IMR-90 (cell line): ENCODE data around the gene SPATA16. TPM values are rescaled to one million over a fixed set of nuclear protein-coding genes. Genes with fewer than 3 reads are reported as not detected.

Source experiments
- ATAC-seq: fragments of 200-7000 bp; cut with Tn5 transposase; 2 replicates; pipeline ENCODE4 v1.9.1; 2020; ENCODE audit warnings: low read depth, mild to moderate bottlenecking, moderate library complexity
- BruUV-seq: library from RNA; stranded (reverse); fragments of 400-500 nt; replicated peaks from 2 replicates; lab custom pipeline; 2021; lab: Mats Ljungman, UMichigan
- CTCF ChIA-PET: fragments of 300-600 bp; formaldehyde crosslinking; extraction: SDS; loops from one replicate; lab custom pipeline; 2021; ENCODE audit warnings: antibody characterized with exemption; lab: Yijun Ruan, JAX
- POLR2A ChIA-PET: fragments of 300-600 bp; sonication (Branson Sonifier 250); formaldehyde crosslinking; loops from one replicate; lab custom pipeline; 2022; ENCODE audit warnings: antibody characterized with exemption; ENCODE audit not compliant: unreplicated experiment; lab: Charles Lee
- DNase-seq: peaks from one replicate; pipeline ENCODE4 v3.0.0; 2013
- H2AFZ ChIP-seq: replicated peaks from 2 replicates; pipeline ENCODE3; 2013; ENCODE audit warnings: low read length, mild to moderate bottlenecking; ENCODE audit not compliant: poor library complexity
- H2AK5ac ChIP-seq: 2 replicates; pipeline ENCODE4 v1.6.1; 2013; ENCODE audit warnings: low read depth, low read length, inconsistent platforms
- H2AK9ac ChIP-seq: replicated peaks from 2 replicates; pipeline ENCODE3; 2013; ENCODE audit warnings: mild to moderate bottlenecking, low read depth, low read length, moderate library complexity; ENCODE audit not compliant: poor library complexity
- H2BK120ac ChIP-seq: 2 replicates; pipeline ENCODE4 v1.6.1; 2013; ENCODE audit warnings: low read depth, low read length, inconsistent platforms
- H2BK15ac ChIP-seq: 3 replicates; pipeline ENCODE4 v1.6.1; 2013; ENCODE audit warnings: low read depth, low read length, inconsistent platforms
- H2BK20ac ChIP-seq: 2 replicates; pipeline ENCODE4 v1.6.1; 2013; ENCODE audit warnings: low read depth, mild to moderate bottlenecking, inconsistent platforms, low read length, moderate library complexity
- H2BK5ac ChIP-seq: 2 replicates; pipeline ENCODE4 v1.6.1; 2013; ENCODE audit warnings: mild to moderate bottlenecking, low read depth, low read length, inconsistent platforms; ENCODE audit not compliant: poor library complexity, severe bottlenecking
- H3K14ac ChIP-seq: replicated peaks from 2 replicates; pipeline ENCODE4 v1.6.1; 2013; ENCODE audit warnings: low read depth, low read length, inconsistent platforms
- H3K18ac ChIP-seq: 2 replicates; pipeline ENCODE4 v1.6.1; 2013; ENCODE audit warnings: low read depth, low read length, control low read depth
- H3K23ac ChIP-seq: 2 replicates; pipeline ENCODE4 v1.6.1; 2013; ENCODE audit warnings: low read depth, low read length, inconsistent platforms
- H3K27ac ChIP-seq: 2 replicates; pipeline ENCODE4 v1.5.1; 2013; ENCODE audit warnings: mild to moderate bottlenecking, control low read depth, low read length; ENCODE audit not compliant: insufficient read depth
- H3K27me3 ChIP-seq: 2 replicates; pipeline ENCODE4 v1.6.1; 2013; ENCODE audit warnings: low read length; ENCODE audit not compliant: control insufficient read depth, insufficient read depth
- H3K36me3 ChIP-seq: 2 replicates; pipeline ENCODE4 v1.6.1; 2013; ENCODE audit warnings: low read length, mixed read lengths; ENCODE audit not compliant: control insufficient read depth, insufficient read depth
- H3K4ac ChIP-seq: 2 replicates; pipeline ENCODE4 v1.6.1; 2013; ENCODE audit warnings: low read depth, low read length, inconsistent platforms
- H3K4me1 ChIP-seq: 2 replicates; pipeline ENCODE4 v1.6.1; 2013; ENCODE audit warnings: low read length, mixed read lengths; ENCODE audit not compliant: control insufficient read depth, insufficient read depth
- H3K4me2 ChIP-seq: 2 replicates; pipeline ENCODE4 v1.6.1; 2013; ENCODE audit warnings: low read depth, mild to moderate bottlenecking, control low read depth, low read length, moderate library complexity
- H3K4me3 ChIP-seq: 2 replicates; pipeline ENCODE4 v1.5.1; 2013; ENCODE audit warnings: low read depth, mild to moderate bottlenecking, control low read depth, low read length, moderate library complexity; ENCODE audit not compliant: insufficient read depth
- H3K56ac ChIP-seq: 2 replicates; pipeline ENCODE4 v1.6.1; 2013; ENCODE audit warnings: low read length, inconsistent platforms; ENCODE audit not compliant: insufficient read depth; ENCODE audit errors: extremely low read depth
- H3K79me1 ChIP-seq, 2 experiments: 2 replicates each; pipeline ENCODE4 v1.6.1; 2013; ENCODE audit warnings: low read length in 2 of 2, inconsistent platforms in 1 of 2, low read depth in 1 of 2
- H3K9ac ChIP-seq: 2 replicates; pipeline ENCODE4 v1.6.1; 2013; ENCODE audit warnings: low read depth, low read length, control low read depth
- H3K9me1 ChIP-seq: 2 replicates; pipeline ENCODE4 v1.6.1; 2013; ENCODE audit warnings: low read length, inconsistent platforms; ENCODE audit not compliant: insufficient read depth
- H3K9me3 ChIP-seq: 2 replicates; pipeline ENCODE4 v1.6.1; 2013; ENCODE audit warnings: low read length; ENCODE audit not compliant: control insufficient read depth, insufficient read depth
- H4K20me1 ChIP-seq: 2 replicates; pipeline ENCODE4 v1.6.1; 2013; ENCODE audit warnings: low read length, inconsistent platforms; ENCODE audit not compliant: insufficient read depth
- H4K5ac ChIP-seq: 2 replicates; pipeline ENCODE4 v1.6.1; 2013; ENCODE audit warnings: mild to moderate bottlenecking, low read depth, low read length, control low read depth
- H4K8ac ChIP-seq, 2 experiments: 2 replicates each; pipeline ENCODE4 v1.6.1; 2013; ENCODE audit warnings: low read depth in 2 of 2, low read length in 2 of 2, control low read depth in 1 of 2, inconsistent platforms in 1 of 2
- H4K91ac ChIP-seq: 2 replicates; pipeline ENCODE4 v1.6.1; 2013; ENCODE audit warnings: low read depth, low read length, inconsistent platforms; ENCODE audit not compliant: insufficient read depth
- BHLHE40 ChIP-seq: fragments of 150-350 bp; IDR thresholded peaks from 2 replicates; pipeline ENCODE4 v1.6.1; 2016; ENCODE audit warnings: mild to moderate bottlenecking, low read depth, low read length
- CHD1 ChIP-seq: IDR thresholded peaks from 2 replicates; pipeline ENCODE4 v1.6.1; 2012; ENCODE audit warnings: low read depth, low read length, improper control_type of control experiment
- FOS ChIP-seq: fragments of 150-350 bp; IDR thresholded peaks from 2 replicates; pipeline ENCODE4 v1.6.1; 2016; ENCODE audit warnings: low read depth, low read length
- MAFK ChIP-seq: IDR thresholded peaks from 2 replicates; pipeline ENCODE4 v1.6.1; 2012; ENCODE audit warnings: low read depth, low read length, improper control_type of control experiment
- MAZ ChIP-seq: IDR thresholded peaks from 2 replicates; pipeline ENCODE4 v1.6.1; 2012; ENCODE audit warnings: low read depth, mild to moderate bottlenecking, low read length, improper control_type of control experiment, moderate library complexity, borderline replicate concordance
- MXI1 ChIP-seq: IDR thresholded peaks from 2 replicates; pipeline ENCODE4 v1.6.1; 2012; ENCODE audit warnings: low read depth, mild to moderate bottlenecking, low read length, moderate library complexity, borderline replicate concordance
- POLR2A ChIP-seq: IDR thresholded peaks from 2 replicates; pipeline ENCODE4 v1.6.1; 2012; ENCODE audit warnings: mild to moderate bottlenecking, low read depth, low read length
- RAD21 ChIP-seq: IDR thresholded peaks from 2 replicates; pipeline ENCODE4 v1.6.1; 2012; ENCODE audit warnings: low read length, improper control_type of control experiment
- RCOR1 ChIP-seq: IDR thresholded peaks from 2 replicates; pipeline ENCODE4 v1.6.1; 2012; ENCODE audit warnings: mild to moderate bottlenecking, low read length, improper control_type of control experiment; ENCODE audit not compliant: insufficient replicate concordance
- RFX5 ChIP-seq: IDR thresholded peaks from 2 replicates; pipeline ENCODE4 v1.8.0; 2012; ENCODE audit warnings: low read depth, mild to moderate bottlenecking, low read length, moderate library complexity
- SMC3 ChIP-seq: fragments of 150-350 bp; IDR thresholded peaks from 2 replicates; pipeline ENCODE4 v1.6.1; 2016; ENCODE audit warnings: low read depth, mild to moderate bottlenecking, antibody characterized with exemption, low read length, moderate library complexity
- WGBS, 2 experiments: methylation state at CpG; one replicate each; pipeline versions ENCODE4 v1.1.5 to v1.1.7; 2013; ENCODE audit warnings: missing lambda C conversion rate in 2 of 2; ENCODE audit not compliant: insufficient read length in 1 of 2; ENCODE audit errors: extremely low coverage in 2 of 2; 5-methylcytosine and 5-hydroxymethylcytosine counted together
- dilution Hi-C: fragments of 300-500 bp; cut with HindIII; formaldehyde crosslinking; loops from one replicate; pipeline ENCODE4 v1.14.3; 2018; ENCODE audit warnings: low sequenced_read_pairs; ENCODE audit not compliant: unreplicated experiment
- in situ Hi-C: fragments of 300-500 bp; cut with MboI; formaldehyde crosslinking; loops from 3 replicates; pipeline ENCODE4 v1.14.3; 2019; ENCODE audit warnings: low sequenced_read_pairs, inconsistent platforms, mixed read lengths
- intact Hi-C: fragments of 100-400 bp; cut with micrococcal nuclease; formaldehyde crosslinking; loops from 2 replicates; pipeline ENCODE4 v1.10.0; 2022
- polyA plus RNA-seq, 3 experiments: library from polyadenylated mRNA; depleted of rRNA; stranded (reverse); fragments of >200 nt; gene quantifications; 2 replicates each; pipeline ENCODE4 v1.2.3, GENCODE V29; 2012; ENCODE audit warnings: low replicate concordance in 1 of 3
- total RNA-seq: library from RNA; depleted of rRNA; stranded (reverse); fragments of >200 nt; gene quantifications from 2 replicates; pipeline ENCODE4 v1.2.3, GENCODE V29; 2012
- TF ChIP-seq, protein P1 (sequence below): conservative IDR thresholded peaks from 2 replicates; pipeline ENCODE4 v1.5.1; 2012; ENCODE audit warnings: mild to moderate bottlenecking, low read depth, low read length, improper control_type of control experiment
- TF ChIP-seq, protein P2 (sequence below): fragments of 150-350 bp; IDR thresholded peaks from 2 replicates; pipeline ENCODE4 v1.6.1; 2016; ENCODE audit warnings: low read depth, mild to moderate bottlenecking, low read length, moderate library complexity, borderline replicate concordance
- TF ChIP-seq, protein P3 (sequence below): fragments of 150-350 bp; IDR thresholded peaks from 2 replicates; pipeline ENCODE4 v1.6.1; 2017; ENCODE audit warnings: mild to moderate bottlenecking, antibody characterized with exemption, low read length, low read depth

The SPATA16 gene
- total and polyA plus RNA-seq, 2 of the 4 experiments (the other 2 are of a cell fraction): not detected

DNA sequence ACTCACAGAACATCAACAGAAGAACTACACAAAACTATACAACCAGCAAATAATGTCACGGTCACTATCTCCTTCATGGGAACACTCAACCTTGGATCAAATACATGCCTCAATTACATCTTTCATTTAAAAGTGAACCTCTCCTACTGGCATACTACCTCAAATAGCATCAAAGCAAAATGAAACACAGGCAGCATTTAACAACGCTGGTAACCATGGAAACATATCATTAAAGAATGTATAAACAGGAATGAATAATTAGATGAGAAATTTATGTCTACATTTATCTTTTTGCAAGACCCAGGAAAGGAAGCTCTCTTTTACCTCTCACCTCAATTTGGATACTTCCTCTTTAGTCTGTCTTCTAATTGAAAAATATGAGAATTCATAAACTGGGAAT, 172.4 kb downstream of the SPATA16 start:
- H3K18ac ChIP-seq: no peak overlapping the region
- in situ Hi-C loops (no loop called here), intact Hi-C loops (no loop called here), dilution Hi-C loops (no loop called here)
- no peak overlapping the region for H2AK5ac ChIP-seq
- H3K56ac ChIP-seq: no peak overlapping the region
- WGBS, 2 experiments: no CpG with 5 or more reads among the region's 2 CpGs
- H3K14ac ChIP-seq: no peak overlapping the region
- H2AFZ ChIP-seq: no peak overlapping the region
- no peak overlapping the region for H2BK20ac ChIP-seq
- H4K5ac ChIP-seq: no peak overlapping the region
- no peak overlapping the region for H2BK15ac ChIP-seq
- H3K4me1 ChIP-seq: no peaks in the 10 kb centered on the region
- H3K9me1 ChIP-seq: no peaks in the 10 kb centered on the region
- H3K27me3 ChIP-seq: no peaks in the 10 kb centered on the region
- TF ChIP-seq CHD1: no peak
- no peak for TF ChIP-seq MAFK
- TF ChIP-seq SMC3: no peak
- TF ChIP-seq RFX5: no peak
- no peak for TF ChIP-seq FOS
- no peak for TF ChIP-seq BHLHE40
- TF ChIP-seq RAD21: no peak
- TF ChIP-seq MAZ: no peak
- TF ChIP-seq, protein P1, sequence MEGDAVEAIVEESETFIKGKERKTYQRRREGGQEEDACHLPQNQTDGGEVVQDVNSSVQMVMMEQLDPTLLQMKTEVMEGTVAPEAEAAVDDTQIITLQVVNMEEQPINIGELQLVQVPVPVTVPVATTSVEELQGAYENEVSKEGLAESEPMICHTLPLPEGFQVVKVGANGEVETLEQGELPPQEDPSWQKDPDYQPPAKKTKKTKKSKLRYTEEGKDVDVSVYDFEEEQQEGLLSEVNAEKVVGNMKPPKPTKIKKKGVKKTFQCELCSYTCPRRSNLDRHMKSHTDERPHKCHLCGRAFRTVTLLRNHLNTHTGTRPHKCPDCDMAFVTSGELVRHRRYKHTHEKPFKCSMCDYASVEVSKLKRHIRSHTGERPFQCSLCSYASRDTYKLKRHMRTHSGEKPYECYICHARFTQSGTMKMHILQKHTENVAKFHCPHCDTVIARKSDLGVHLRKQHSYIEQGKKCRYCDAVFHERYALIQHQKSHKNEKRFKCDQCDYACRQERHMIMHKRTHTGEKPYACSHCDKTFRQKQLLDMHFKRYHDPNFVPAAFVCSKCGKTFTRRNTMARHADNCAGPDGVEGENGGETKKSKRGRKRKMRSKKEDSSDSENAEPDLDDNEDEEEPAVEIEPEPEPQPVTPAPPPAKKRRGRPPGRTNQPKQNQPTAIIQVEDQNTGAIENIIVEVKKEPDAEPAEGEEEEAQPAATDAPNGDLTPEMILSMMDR: no peak
- TF ChIP-seq MXI1: no peak
- TF ChIP-seq POLR2A: no peak
- TF ChIP-seq, protein P2, sequence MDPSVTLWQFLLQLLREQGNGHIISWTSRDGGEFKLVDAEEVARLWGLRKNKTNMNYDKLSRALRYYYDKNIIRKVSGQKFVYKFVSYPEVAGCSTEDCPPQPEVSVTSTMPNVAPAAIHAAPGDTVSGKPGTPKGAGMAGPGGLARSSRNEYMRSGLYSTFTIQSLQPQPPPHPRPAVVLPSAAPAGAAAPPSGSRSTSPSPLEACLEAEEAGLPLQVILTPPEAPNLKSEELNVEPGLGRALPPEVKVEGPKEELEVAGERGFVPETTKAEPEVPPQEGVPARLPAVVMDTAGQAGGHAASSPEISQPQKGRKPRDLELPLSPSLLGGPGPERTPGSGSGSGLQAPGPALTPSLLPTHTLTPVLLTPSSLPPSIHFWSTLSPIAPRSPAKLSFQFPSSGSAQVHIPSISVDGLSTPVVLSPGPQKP: no peak
- no peak for TF ChIP-seq RCOR1
- TF ChIP-seq, protein P3, sequence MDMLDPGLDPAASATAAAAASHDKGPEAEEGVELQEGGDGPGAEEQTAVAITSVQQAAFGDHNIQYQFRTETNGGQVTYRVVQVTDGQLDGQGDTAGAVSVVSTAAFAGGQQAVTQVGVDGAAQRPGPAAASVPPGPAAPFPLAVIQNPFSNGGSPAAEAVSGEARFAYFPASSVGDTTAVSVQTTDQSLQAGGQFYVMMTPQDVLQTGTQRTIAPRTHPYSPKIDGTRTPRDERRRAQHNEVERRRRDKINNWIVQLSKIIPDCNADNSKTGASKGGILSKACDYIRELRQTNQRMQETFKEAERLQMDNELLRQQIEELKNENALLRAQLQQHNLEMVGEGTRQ: no peak
- H4K8ac ChIP-seq: no peak overlapping the region
- H3K36me3 ChIP-seq: no peaks in the 10 kb centered on the region
- no peak overlapping the region for H4K91ac ChIP-seq
- DNase-seq (no peak), ATAC-seq (no peak)
- H3K4me3 ChIP-seq: no peak overlapping the region
- H3K4me2 ChIP-seq: no peak overlapping the region
- ChIA-PET CTCF (no interaction called here), POLR2A (no interaction called here)
- H3K79me1 ChIP-seq: no peaks in the 10 kb centered on the region
- no TSS peak for BruUV-seq
- H3K27ac ChIP-seq: no peak overlapping the region
- H3K4ac ChIP-seq: no peak overlapping the region
- H3K9ac ChIP-seq: no peak overlapping the region
- no peak overlapping the region for H3K23ac ChIP-seq
- no peak overlapping the region for H2AK9ac ChIP-seq
- H2BK120ac ChIP-seq: no peak overlapping the region
- H3K9me3 ChIP-seq: no peaks in the 10 kb centered on the region
- H4K20me1 ChIP-seq: no peaks in the 10 kb centered on the region
- H2BK5ac ChIP-seq: no peak overlapping the region
